Thyroid gland (tissue), 4 donors: ENCODE measurements around the gene PROZ. TPM values are rescaled to one million over a fixed set of nuclear protein-coding genes. Genes with fewer than 3 reads are reported as not detected.

Experiments used
- DNase-seq, 2 donors: peaks; one replicate each; pipeline ENCODE4 v3.0.0-alpha.2; 2019
- H3K27ac ChIP-seq, 3 donors: fragments of 200-600 bp; sonication (generic); 1 replicate in 2 of 3; 2 replicates in 1 of 3; pipeline ENCODE4 v1.5.1; 2016 to 2019; ENCODE audit warnings: mild to moderate bottlenecking in 1 of 3, moderate library complexity in 1 of 3
- H3K27me3 ChIP-seq: fragments of 200-600 bp; sonication (generic); one replicate; pipeline ENCODE4 v1.5.1; 2019
- H3K36me3 ChIP-seq, 2 donors: fragments of 200-600 bp; sonication (generic); one replicate each; pipeline ENCODE4 v1.5.1; 2016 to 2019
- H3K4me1 ChIP-seq, 2 donors: fragments of 200-600 bp; sonication (generic); one replicate each; pipeline ENCODE4 v1.5.1; 2017 to 2019
- H3K4me3 ChIP-seq, 3 donors: fragments of 200-600 bp; sonication (generic); replicated peaks in 1 of 3; 1 replicate in 2 of 3; 2 replicates in 1 of 3; pipeline ENCODE4 v1.5.1; 2016; ENCODE audit warnings: mild to moderate bottlenecking in 1 of 3
- H3K9me3 ChIP-seq: fragments of 200-600 bp; sonication (generic); one replicate; pipeline ENCODE4 v1.5.1; 2017
- POLR2A ChIP-seq, 2 donors: fragments of 450-650 bp; IDR thresholded peaks; one replicate each; pipeline ENCODE4 v1.6.1; 2017; ENCODE audit warnings: antibody characterized with exemption in 2 of 2, mild to moderate bottlenecking in 2 of 2, moderate library complexity in 1 of 2
- WGBS, 2 donors: methylation state at CpG; one replicate each; pipeline ENCODE4 v1.1.5; 2017; 5-methylcytosine and 5-hydroxymethylcytosine counted together
- intact Hi-C: fragments of 100-400 bp; cut with DNase I; formaldehyde crosslinking; loops from one replicate; pipeline ENCODE4 v1.15.1; 2023
- total RNA-seq, 4 donors: library from RNA; depleted of rRNA; stranded (reverse); fragments of >200 nt; gene quantifications; one replicate each; pipeline ENCODE4 v1.2.3, GENCODE V29; 2016
- TF ChIP-seq, protein P1 (sequence below), 6 experiments: fragments of 200-600 bp in 3 of 6; fragments of 450-650 bp in 3 of 6; sonication (generic) in 3 of 6; IDR thresholded peaks; one replicate each; pipeline ENCODE4 v1.5.1; 2016 to 2019; ENCODE audit warnings: antibody characterized with exemption in 6 of 6, mild to moderate bottlenecking in 2 of 6, inconsistent platforms in 1 of 6, moderate library complexity in 1 of 6

The PROZ gene
- total RNA-seq, 4 donors from 2014 or later = not detected

DNA sequence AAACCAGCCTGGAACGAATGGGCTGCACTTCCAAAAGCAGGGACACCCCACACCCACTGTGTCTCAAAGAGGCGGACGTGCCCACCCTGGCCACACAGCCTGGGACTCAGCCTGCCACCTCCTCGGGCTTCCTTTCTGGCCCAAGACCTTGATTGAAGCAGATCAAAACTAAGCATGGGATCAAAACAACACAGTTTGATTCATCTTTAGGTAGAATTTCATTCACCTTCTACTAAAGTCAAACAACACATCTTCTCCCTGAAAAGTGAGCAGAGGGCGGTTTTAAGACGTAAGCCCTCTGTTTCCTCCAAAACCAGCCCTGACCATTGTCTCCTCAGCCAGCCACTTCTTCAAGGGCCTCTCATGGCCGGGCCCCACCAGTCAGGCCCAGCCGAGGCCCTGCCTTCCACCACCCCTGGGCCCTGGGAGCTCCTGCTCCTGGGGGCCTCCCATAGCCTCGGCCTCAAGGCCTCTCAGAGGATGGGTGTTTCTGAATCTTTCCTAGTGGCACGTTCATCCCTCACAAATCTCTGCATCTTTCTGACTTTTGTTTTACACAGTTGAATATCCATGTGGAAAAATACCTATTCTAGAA lies 42.1 kb upstream of the PROZ start:
- no peak for DNase-seq
- Histone ChIP-seq H3K4me1 (no peaks in the 10 kb centered on the region), H3K27ac (no peak overlapping the region)

DNA sequence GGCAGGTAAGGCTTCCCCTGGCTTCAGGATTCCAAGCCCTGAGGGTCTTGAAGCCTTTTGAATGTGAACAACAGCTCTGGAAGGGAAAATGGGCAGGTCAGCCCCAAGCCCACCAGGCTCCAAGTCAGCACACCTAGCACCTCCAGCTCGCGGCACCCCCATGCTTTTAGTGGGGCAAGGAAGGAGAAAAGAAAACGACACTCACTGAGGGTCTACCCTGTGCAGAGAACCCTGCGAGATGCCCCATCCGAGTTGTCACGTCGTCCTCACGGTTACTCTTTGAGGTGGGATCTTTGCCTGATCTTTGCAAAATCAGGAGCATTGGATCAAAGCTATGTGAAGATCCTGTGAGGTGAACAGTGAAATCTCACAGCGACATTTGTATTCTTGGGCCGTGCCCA lies 41.6 kb upstream of the PROZ start:
- Histone ChIP-seq H3K27ac (no peak overlapping the region), H3K27me3 (no peaks in the 10 kb centered on the region), H3K4me1 (no peaks in the 10 kb centered on the region), H3K4me3 (no peak overlapping the region), H3K9me3 (no peaks in the 10 kb centered on the region), H3K36me3 (no peaks in the 10 kb centered on the region)
- 86 to 87% methylated on average over 10 of the region's 10 CpGs for WGBS, 2 donors
- intact Hi-C loops = no loop called here
- TF ChIP-seq POLR2A (IDR thresholded peaks at IDR 0.05) = no peak
- TF ChIP-seq, protein P1, sequence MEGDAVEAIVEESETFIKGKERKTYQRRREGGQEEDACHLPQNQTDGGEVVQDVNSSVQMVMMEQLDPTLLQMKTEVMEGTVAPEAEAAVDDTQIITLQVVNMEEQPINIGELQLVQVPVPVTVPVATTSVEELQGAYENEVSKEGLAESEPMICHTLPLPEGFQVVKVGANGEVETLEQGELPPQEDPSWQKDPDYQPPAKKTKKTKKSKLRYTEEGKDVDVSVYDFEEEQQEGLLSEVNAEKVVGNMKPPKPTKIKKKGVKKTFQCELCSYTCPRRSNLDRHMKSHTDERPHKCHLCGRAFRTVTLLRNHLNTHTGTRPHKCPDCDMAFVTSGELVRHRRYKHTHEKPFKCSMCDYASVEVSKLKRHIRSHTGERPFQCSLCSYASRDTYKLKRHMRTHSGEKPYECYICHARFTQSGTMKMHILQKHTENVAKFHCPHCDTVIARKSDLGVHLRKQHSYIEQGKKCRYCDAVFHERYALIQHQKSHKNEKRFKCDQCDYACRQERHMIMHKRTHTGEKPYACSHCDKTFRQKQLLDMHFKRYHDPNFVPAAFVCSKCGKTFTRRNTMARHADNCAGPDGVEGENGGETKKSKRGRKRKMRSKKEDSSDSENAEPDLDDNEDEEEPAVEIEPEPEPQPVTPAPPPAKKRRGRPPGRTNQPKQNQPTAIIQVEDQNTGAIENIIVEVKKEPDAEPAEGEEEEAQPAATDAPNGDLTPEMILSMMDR (IDR thresholded peaks at IDR 0.05) = no peak
- no peak for DNase-seq

More for the DNA sequence above, 42.1 kb upstream of the PROZ start:
- intact Hi-C loops = no loop called here
- H3K4me3 ChIP-seq = no peak overlapping the region
- H3K27me3 ChIP-seq = no peaks in the 10 kb centered on the region
- 81 to 87% methylated on average over 10 of the region's 10 CpGs for WGBS, 2 donors
- TF ChIP-seq POLR2A (IDR thresholded peaks at IDR 0.05) = no peak
- TF ChIP-seq, protein P1 (IDR thresholded peaks at IDR 0.05) = no peak
- no peaks in the 10 kb centered on the region for H3K36me3 ChIP-seq
- no peaks in the 10 kb centered on the region for H3K9me3 ChIP-seq

DNA sequence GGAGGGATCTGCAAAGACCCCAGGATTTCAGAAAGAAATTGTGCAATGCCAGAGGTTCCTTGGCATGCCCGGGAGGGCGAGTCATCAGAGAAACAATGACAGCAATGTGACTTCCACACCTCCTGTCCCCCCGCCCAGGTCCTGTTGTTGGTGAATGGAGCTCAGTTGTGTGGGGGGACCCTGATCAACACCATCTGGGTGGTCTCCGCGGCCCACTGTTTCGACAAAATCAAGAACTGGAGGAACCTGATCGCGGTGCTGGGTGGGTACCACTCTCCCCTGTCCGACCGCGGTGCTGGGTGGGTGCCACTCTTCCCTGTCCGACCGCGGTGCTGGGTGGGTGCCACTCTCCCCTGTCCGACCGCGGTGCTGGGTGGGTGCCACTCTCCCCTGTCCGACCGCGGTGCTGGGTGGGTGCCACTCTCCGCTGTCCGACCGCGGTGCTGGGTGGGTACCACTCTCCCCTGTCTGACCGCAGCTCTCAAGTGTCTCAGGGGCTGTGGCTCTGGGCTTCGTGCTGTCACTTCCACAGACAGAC lies 41.0 kb upstream of the PROZ start:
- 95% methylated on average over 23 of the region's 26 CpGs for WGBS, 2 donors
- H3K27me3 ChIP-seq = no peaks in the 10 kb centered on the region
- TF ChIP-seq, protein P1 (IDR thresholded peaks at IDR 0.05) = no peak
- TF ChIP-seq POLR2A (IDR thresholded peaks at IDR 0.05) = no peak
- no peak for DNase-seq
- no peak overlapping the region for H3K27ac ChIP-seq
- H3K4me3 ChIP-seq = no peak overlapping the region
- H3K36me3 ChIP-seq = no peaks in the 10 kb centered on the region
- intact Hi-C loops = no loop called here
- no peaks in the 10 kb centered on the region for H3K4me1 ChIP-seq
- H3K9me3 ChIP-seq = no peaks in the 10 kb centered on the region

DNA sequence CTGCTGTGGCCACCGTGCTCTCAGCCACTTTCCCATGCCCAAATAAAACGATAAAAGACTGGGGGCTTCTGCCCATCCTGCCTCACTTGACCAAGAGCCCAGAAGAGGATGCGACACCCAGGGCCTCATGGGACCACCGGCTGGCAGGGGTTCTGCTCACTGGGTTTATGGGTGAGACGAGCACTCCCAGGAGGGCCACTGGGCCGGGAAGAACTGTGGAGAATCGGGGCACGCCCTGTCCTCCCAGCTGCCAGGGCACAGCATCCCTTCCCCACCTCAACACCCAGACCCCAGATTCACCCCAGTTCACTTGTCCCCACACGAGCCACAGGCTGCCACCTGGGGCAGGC lies 40.6 kb upstream of the PROZ start:
- Histone ChIP-seq H3K4me3 (no peak overlapping the region), H3K27me3 (no peaks in the 10 kb centered on the region), H3K9me3 (no peaks in the 10 kb centered on the region), H3K4me1 (no peaks in the 10 kb centered on the region), H3K36me3 (no peaks in the 10 kb centered on the region), H3K27ac (no peak overlapping the region)
- DNase-seq = no peak
- intact Hi-C loops = no loop called here
- TF ChIP-seq, protein P1 (IDR thresholded peaks at IDR 0.05) = no peak
- no peak for TF ChIP-seq POLR2A (IDR thresholded peaks at IDR 0.05)
- 76% methylated on average over 4 of the region's 9 CpGs; no CpG with 5 or more reads in 1 of the 2 donors for WGBS, 2 donors

DNA sequence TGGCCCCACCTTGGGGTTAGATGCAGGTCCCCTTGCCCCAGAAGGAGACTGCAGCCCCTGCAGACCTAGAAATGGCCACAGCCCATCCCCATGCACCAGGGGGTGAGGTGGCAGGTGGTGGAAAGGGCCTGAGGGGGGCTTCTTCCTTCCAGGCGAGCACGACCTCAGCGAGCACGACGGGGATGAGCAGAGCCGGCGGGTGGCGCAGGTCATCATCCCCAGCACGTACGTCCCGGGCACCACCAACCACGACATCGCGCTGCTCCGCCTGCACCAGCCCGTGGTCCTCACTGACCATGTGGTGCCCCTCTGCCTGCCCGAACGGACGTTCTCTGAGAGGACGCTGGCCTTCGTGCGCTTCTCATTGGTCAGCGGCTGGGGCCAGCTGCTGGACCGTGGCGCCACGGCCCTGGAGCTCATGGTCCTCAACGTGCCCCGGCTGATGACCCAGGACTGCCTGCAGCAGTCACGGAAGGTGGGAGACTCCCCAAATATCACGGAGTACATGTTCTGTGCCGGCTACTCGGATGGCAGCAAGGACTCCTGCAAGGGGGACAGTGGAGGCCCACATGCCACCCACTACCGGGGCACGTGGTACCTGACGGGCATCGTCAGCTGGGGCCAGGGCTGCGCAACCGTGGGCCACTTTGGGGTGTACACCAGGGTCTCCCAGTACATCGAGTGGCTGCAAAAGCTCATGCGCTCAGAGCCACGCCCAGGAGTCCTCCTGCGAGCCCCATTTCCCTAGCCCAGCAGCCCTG lies 40.0 kb upstream of the PROZ start:
- H3K4me3 ChIP-seq = no peak overlapping the region
- H3K4me1 ChIP-seq = no peaks in the 10 kb centered on the region
- intact Hi-C loops = no loop called here
- 89% methylated on average over 17 to 40 of the region's 42 CpGs for WGBS, 2 donors
- H3K36me3 ChIP-seq = no peaks in the 10 kb centered on the region
- TF ChIP-seq POLR2A (IDR thresholded peaks at IDR 0.05) = no peak
- TF ChIP-seq, protein P1 (IDR thresholded peaks at IDR 0.05) = no peak
- no peak for DNase-seq
- no peak overlapping the region for H3K27ac ChIP-seq
- no peaks in the 10 kb centered on the region for H3K27me3 ChIP-seq
- no peaks in the 10 kb centered on the region for H3K9me3 ChIP-seq
